ENCODE measurements around the gene FAM9B.

Gene FAM9B

DNA sequence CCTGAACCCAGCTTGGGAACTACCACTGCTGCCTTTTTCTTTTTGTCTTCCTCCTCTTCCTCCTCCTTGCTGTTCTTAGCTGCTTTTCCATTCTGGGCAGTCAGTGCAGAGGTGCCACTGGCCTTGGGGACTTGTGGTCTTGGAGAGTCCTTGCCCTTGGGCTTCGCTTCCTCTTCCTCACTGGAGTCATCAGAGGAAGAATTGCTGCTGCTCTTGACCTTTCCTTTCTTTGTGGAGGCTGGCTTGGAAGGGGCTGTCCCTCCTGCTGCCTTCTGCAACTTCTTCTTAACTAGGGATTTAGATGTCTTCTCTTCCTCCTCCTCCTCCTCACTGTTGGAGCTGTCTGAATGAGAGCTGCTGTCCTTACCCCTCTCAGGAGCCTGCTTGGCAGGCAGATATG lies 53.2 kb downstream of the FAM9B start:
- no peaks in the 10 kb centered on the region for H3K4me1 ChIP-seq (ENCODE audit: insufficient read depth, low read length)
- H3K27me3 ChIP-seq (ENCODE audit: control insufficient read depth in 1 of 2, insufficient read depth in 2 of 2, low read length in 2 of 2), result no peaks in the 10 kb centered on the region
- H3K9me3 ChIP-seq (ENCODE audit: low read length), result no peaks in the 10 kb centered on the region
- H3K4me3 ChIP-seq (ENCODE audit: low read depth in 1 of 2, low read length in 2 of 2), result no peak overlapping the region
- H3K27ac ChIP-seq (ENCODE audit: low read depth, low read length), result no peak overlapping the region
- no peak overlapping the region for H3K9ac ChIP-seq (ENCODE audit: low read length)
- H3K36me3 ChIP-seq (ENCODE audit: insufficient read depth, low read length), result no peaks in the 10 kb centered on the region

All from muscle layer of colon (tissue), 2 donors.